Measurements from ENCODE around the gene EHD4.

EHD4 gene

GRCh38 chr15:41851167-41851523, 121.2 kb downstream of the EHD4 start:
- H3K4me2 ChIP-seq (ENCODE audit: low read depth, low read length, poor library complexity, severe bottlenecking) = no peak overlapping the region
- no peaks in the 10 kb centered on the region; the same call in 1 of the 2 replicates for H3K36me3 ChIP-seq (ENCODE audit: insufficient read depth, low read length)
- H3K9me2 ChIP-seq (replicated peaks; ENCODE audit: low read depth, low read length) = no peaks in the 10 kb centered on the region
- no peak overlapping the region for H3K9ac ChIP-seq (ENCODE audit: low read depth, low read length, poor library complexity, severe bottlenecking)
- H3K27me3 ChIP-seq (ENCODE audit: insufficient read depth, low read length, poor library complexity, severe bottlenecking) = no peaks in the 10 kb centered on the region
- H4K20me1 ChIP-seq (ENCODE audit: insufficient read depth, low read length, poor library complexity, severe bottlenecking) = no peaks in the 10 kb centered on the region
- H3K4me3 ChIP-seq (ENCODE audit: low read length, poor library complexity, severe bottlenecking) = no peak overlapping the region
- H3K9me3 ChIP-seq (ENCODE audit: insufficient read depth, low read depth, low read length) = no peaks in the 10 kb centered on the region
- no peak overlapping the region for H2AFZ ChIP-seq (ENCODE audit: low read length)
- H3K79me2 ChIP-seq (ENCODE audit: insufficient read depth, low read length) = no peaks in the 10 kb centered on the region
- H3K4me1 ChIP-seq (ENCODE audit: insufficient read depth, low read length, poor library complexity, severe bottlenecking) = no peaks in the 10 kb centered on the region
- H3F3A ChIP-seq (ENCODE audit: low read depth) = no peaks in the 10 kb centered on the region
- TF ChIP-seq EZH2phosphoT487 (IDR thresholded peaks at IDR 0.05; ENCODE audit: borderline replicate concordance) (no peak), CTCF (conservative IDR thresholded peaks at IDR 0.05; ENCODE audit: low read length) (no peak)

- H3K4me2 ChIP-seq (ENCODE audit: low read depth, low read length, poor library complexity, severe bottlenecking) = no peak overlapping the region
- H3K9ac ChIP-seq (ENCODE audit: low read depth, low read length, poor library complexity, severe bottlenecking) = no peak overlapping the region
- no peaks in the 10 kb centered on the region; the same call in 1 of the 2 replicates for H3K36me3 ChIP-seq (ENCODE audit: insufficient read depth, low read length)
- H3K4me1 ChIP-seq (ENCODE audit: insufficient read depth, low read length, poor library complexity, severe bottlenecking) = no peaks in the 10 kb centered on the region
- no peak overlapping the region for H3K4me3 ChIP-seq (ENCODE audit: low read length, poor library complexity, severe bottlenecking)
- H3K79me2 ChIP-seq (ENCODE audit: insufficient read depth, low read length) = no peaks in the 10 kb centered on the region
- no peaks in the 10 kb centered on the region for H4K20me1 ChIP-seq (ENCODE audit: insufficient read depth, low read length, poor library complexity, severe bottlenecking)
- H3K27me3 ChIP-seq (ENCODE audit: insufficient read depth, low read length, poor library complexity, severe bottlenecking) = no peaks in the 10 kb centered on the region
- no peaks in the 10 kb centered on the region for H3K9me3 ChIP-seq (ENCODE audit: insufficient read depth, low read depth, low read length)
- H3K9me2 ChIP-seq (replicated peaks; ENCODE audit: low read depth, low read length) = no peaks in the 10 kb centered on the region
- H2AFZ ChIP-seq (ENCODE audit: low read length) = no peak overlapping the region
- TF ChIP-seq EZH2phosphoT487 (IDR thresholded peaks at IDR 0.05; ENCODE audit: borderline replicate concordance) (no peak), CTCF (conservative IDR thresholded peaks at IDR 0.05; ENCODE audit: low read length) (no peak)
- H3F3A ChIP-seq (ENCODE audit: low read depth) = no peaks in the 10 kb centered on the region
These were observed 121.7 kb downstream of the EHD4 start for GRCh38 chr15:41850482-41851166.

GRCh38 chr15:41849861-41850260, 122.5 kb downstream of the EHD4 start:
- Histone ChIP-seq H4K20me1 (ENCODE audit: insufficient read depth, low read length, poor library complexity, severe bottlenecking) (no peaks in the 10 kb centered on the region), H3K9me2 (replicated peaks; ENCODE audit: low read depth, low read length) (no peaks in the 10 kb centered on the region), H3K9ac (ENCODE audit: low read depth, low read length, poor library complexity, severe bottlenecking) (no peak overlapping the region), H2AFZ (ENCODE audit: low read length) (no peak overlapping the region), H3K79me2 (ENCODE audit: insufficient read depth, low read length) (no peaks in the 10 kb centered on the region), H3K9me3 (ENCODE audit: insufficient read depth, low read depth, low read length) (no peaks in the 10 kb centered on the region), H3K4me2 (ENCODE audit: low read depth, low read length, poor library complexity, severe bottlenecking) (no peak overlapping the region), H3F3A (ENCODE audit: low read depth) (no peaks in the 10 kb centered on the region), H3K36me3 (ENCODE audit: insufficient read depth, low read length) (no peaks in the 10 kb centered on the region; the same call in 1 of the 2 replicates), H3K4me3 (ENCODE audit: low read length, poor library complexity, severe bottlenecking) (no peak overlapping the region), H3K27me3 (ENCODE audit: insufficient read depth, low read length, poor library complexity, severe bottlenecking) (no peaks in the 10 kb centered on the region), H3K4me1 (ENCODE audit: insufficient read depth, low read length, poor library complexity, severe bottlenecking) (no peaks in the 10 kb centered on the region)
- TF ChIP-seq EZH2phosphoT487 (IDR thresholded peaks at IDR 0.05; ENCODE audit: borderline replicate concordance) (no peak), CTCF (conservative IDR thresholded peaks at IDR 0.05; ENCODE audit: low read length) (no peak)

All from Loucy (cell line).